Caco-2 (cell line): ENCODE results near the gene C1QTNF5. TPM values are rescaled to one million over a fixed set of nuclear protein-coding genes. Genes with fewer than 3 reads are reported as not detected.

Source experiments
- BruUV-seq: library from RNA; stranded (reverse); fragments of 400-500 nt; replicated peaks from 2 replicates; lab custom pipeline; 2021; lab: Mats Ljungman, UMichigan
- CTCF ChIA-PET: fragments of 300-600 bp; sonication (Branson Sonifier 250); formaldehyde crosslinking; loops from one replicate; lab custom pipeline; 2022; ENCODE audit warnings: antibody characterized with exemption; lab: Charles Lee
- POLR2A ChIA-PET: fragments of 300-600 bp; sonication (Branson Sonifier 250); formaldehyde crosslinking; loops from one replicate; lab custom pipeline; 2022; ENCODE audit warnings: antibody characterized with exemption; lab: Charles Lee
- DNase-seq, 2 experiments: peaks; one replicate each; pipeline versions ENCODE4 v3.0.0 to v3.0.0-alpha.2; 2020 to 2022
- H3K27me3 ChIP-seq: replicated peaks from 2 replicates; pipeline ENCODE4 v1.6.0; 2011; ENCODE audit warnings: low read length; ENCODE audit not compliant: control insufficient read depth, insufficient read depth
- H3K36me3 ChIP-seq: 2 replicates; pipeline ENCODE4 v1.5.1; 2011; ENCODE audit warnings: low read length; ENCODE audit not compliant: control insufficient read depth, insufficient read depth
- H3K4me1 ChIP-seq: fragments of 250-450 bp; sonication (Bioruptor Pico); 2 replicates; pipeline ENCODE4 v1.5.1; 2020; ENCODE audit warnings: mild to moderate bottlenecking
- H3K4me3 ChIP-seq: 2 replicates; pipeline ENCODE4 v1.5.1; 2011; ENCODE audit warnings: low read depth, mild to moderate bottlenecking, control low read depth, low read length
- H3K9me3 ChIP-seq: fragments of 250-450 bp; sonication (Bioruptor Pico); 2 replicates; pipeline ENCODE4 v1.5.1; 2020; ENCODE audit warnings: mild to moderate bottlenecking, moderate library complexity
- H3K27ac Mint-ChIP-seq: one replicate; pipeline ENCODE4 v1.8.0; 2022; ENCODE audit warnings: mixed read lengths; ENCODE audit not compliant: unreplicated experiment
- H3K27me3 Mint-ChIP-seq: one replicate; pipeline ENCODE4 v1.8.0; 2022; ENCODE audit warnings: mixed read lengths; ENCODE audit not compliant: insufficient read depth, unreplicated experiment
- H3K36me3 Mint-ChIP-seq: one replicate; pipeline ENCODE4 v1.8.0; 2022; ENCODE audit warnings: mild to moderate bottlenecking, mixed read lengths; ENCODE audit not compliant: insufficient read depth, unreplicated experiment
- H3K4me1 Mint-ChIP-seq: one replicate; pipeline ENCODE4 v1.8.0; 2022; ENCODE audit warnings: low read depth, mixed read lengths; ENCODE audit not compliant: unreplicated experiment
- H3K4me3 Mint-ChIP-seq: one replicate; pipeline ENCODE4 v1.8.0; 2022; ENCODE audit warnings: mild to moderate bottlenecking, moderate library complexity, mixed read lengths; ENCODE audit not compliant: unreplicated experiment
- H3K9me3 Mint-ChIP-seq: one replicate; pipeline ENCODE4 v1.8.0; 2022; ENCODE audit warnings: mixed read lengths; ENCODE audit not compliant: unreplicated experiment
- CTCF ChIP-seq, 2 experiments: fragments of 200-600 bp in 1 of 2; IDR thresholded peaks; 1 replicate in 1 of 2; 2 replicates in 1 of 2; pipeline versions ENCODE4 v1.5.1 to v1.8.0; 2011 to 2022; ENCODE audit warnings: antibody characterized with exemption in 1 of 2, control low read depth in 1 of 2, inconsistent platforms in 1 of 2, low read depth in 1 of 2, low read length in 1 of 2, mild to moderate bottlenecking in 1 of 2, moderate library complexity in 1 of 2; ENCODE audit not compliant: insufficient read depth in 1 of 2, severe bottlenecking in 1 of 2, unreplicated experiment in 1 of 2
- intact Hi-C: fragments of 100-400 bp; cut with micrococcal nuclease; formaldehyde crosslinking; loops from one replicate; pipeline ENCODE4 v1.10.0; 2022; ENCODE audit not compliant: unreplicated experiment
- total RNA-seq: library from RNA; stranded (reverse); gene quantifications from 2 replicates; pipeline ENCODE4 v1.2.3, GENCODE V29; 2022

The C1QTNF5 gene
- total RNA-seq, 1 experiment from 2014 or later, result 1.2 TPM

DNA sequence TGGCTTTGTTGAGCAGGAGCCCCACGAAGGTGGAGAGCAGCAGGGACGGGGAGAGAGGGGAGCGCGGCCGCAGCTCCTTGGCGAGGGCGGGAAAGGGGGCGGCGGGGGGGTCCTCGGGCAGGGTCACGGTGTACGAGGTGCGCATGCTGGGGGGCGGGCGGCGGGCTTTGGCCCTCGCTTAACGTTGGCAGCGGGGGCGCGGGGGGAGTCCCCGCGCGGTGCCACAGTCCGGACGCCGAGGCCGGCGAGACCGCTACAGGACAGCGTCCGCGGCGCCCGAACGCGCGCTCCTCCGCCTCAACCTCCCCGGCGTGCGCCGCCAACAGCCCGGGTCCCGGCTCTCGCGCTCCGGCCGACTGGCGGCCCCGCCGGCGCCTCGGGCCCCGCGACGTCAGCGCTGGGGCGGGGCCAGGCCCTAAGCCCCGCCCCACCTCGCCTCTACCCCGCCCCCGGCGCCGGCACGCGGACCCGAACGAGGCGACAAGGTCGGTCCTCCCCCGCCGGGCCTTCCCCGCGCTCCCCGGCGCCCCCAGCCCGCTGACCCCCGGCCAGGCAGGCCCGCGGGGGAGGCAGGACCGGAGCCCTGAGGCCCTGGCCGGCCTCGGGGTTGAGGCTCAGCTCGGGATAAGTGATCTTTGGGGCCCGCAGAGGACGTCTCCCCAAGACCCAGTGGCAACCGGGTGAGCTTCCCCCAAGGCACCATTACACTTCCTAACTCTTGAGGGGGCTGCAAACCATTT is 23.3 kb upstream of the C1QTNF5 start:
- intact Hi-C loops, result no loop called here
- BruUV-seq, result no TSS peak
- Mint-ChIP-seq H3K27me3 (no peaks in the 10 kb centered on the region), H3K4me3 (peak overlapping the region; percentile 77), H3K4me1 (peaks cover 68% of the 10 kb centered on the region), H3K36me3 (peaks cover 9% of the 10 kb centered on the region), H3K9me3 (no peaks in the 10 kb centered on the region), H3K27ac (peak overlapping the region; percentile 67)
- peaks cover 75% of the 10 kb centered on the region for H3K4me1 ChIP-seq
- ChIA-PET POLR2A (interaction anchor here (0.6 kb wide), 1 partner anchor 28 kb away, joined by 11 read pairs; no protein-coding TSS in a partner anchor), CTCF (interaction anchor here (0.6 to 3.4 kb wide), 5 partner anchors 10 to 187 kb away, joined by 3 to 37 read pairs (median 11); partner anchors contain the start of gene CBL)
- H3K36me3 ChIP-seq, result peaks cover 2% of the 10 kb centered on the region; the same call in 1 of the 2 replicates
- peak in 1 of 2 experiments; percentile 92 for DNase-seq
- peak overlapping the region; percentile 64 for H3K4me3 ChIP-seq
- no peak for TF ChIP-seq CTCF (IDR thresholded peaks at IDR 0.05; ENCODE audit: insufficient read depth in 1 of 2, low read depth in 1 of 2, low read length in 1 of 2, severe bottlenecking in 1 of 2, unreplicated experiment in 1 of 2)
- no peaks in the 10 kb centered on the region for H3K9me3 ChIP-seq
- no peaks in the 10 kb centered on the region for H3K27me3 ChIP-seq

DNA sequence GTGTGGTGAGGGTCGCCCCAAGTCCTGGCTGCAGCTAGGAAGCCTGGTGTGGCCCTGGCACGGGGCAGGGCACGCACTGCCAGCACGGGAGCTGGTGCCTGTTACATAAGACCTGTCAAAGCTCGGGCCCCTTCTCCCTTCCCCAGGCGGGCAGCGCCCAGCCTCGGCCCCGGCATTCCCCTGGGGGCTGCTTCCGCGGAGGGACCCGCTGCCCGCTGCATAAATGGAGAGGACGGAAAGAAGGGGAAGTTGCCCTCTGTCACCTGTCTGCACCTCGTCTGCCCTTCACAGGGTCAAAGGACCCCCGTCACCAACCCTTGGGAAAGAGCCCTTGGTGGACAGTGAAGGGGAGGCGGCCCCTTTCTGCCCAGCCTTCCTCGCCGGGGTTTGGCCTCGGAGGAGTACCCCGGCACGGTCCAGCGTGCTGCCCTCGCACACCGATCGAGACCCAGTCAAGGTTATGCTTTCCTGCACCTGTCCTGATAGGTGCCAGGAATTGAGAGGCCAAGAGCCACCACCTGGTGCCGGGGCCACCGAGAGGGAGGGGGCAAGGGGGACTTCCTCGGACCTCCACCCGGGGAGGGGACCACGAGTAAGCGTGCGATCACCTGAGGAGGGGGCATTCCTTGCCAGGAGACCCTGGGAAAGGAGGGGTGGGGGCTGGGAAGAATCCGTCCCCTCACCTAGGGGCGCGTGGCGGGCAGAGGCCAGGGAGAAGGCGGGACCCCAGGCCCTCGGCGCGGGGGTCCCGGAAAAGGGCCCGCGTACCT is 22.6 kb upstream of the C1QTNF5 start:
- Mint-ChIP-seq H3K27ac (peak overlapping the region; percentile 28), H3K4me1 (peaks cover 62% of the 10 kb centered on the region), H3K36me3 (peaks cover 17% of the 10 kb centered on the region), H3K27me3 (no peaks in the 10 kb centered on the region), H3K9me3 (no peaks in the 10 kb centered on the region), H3K4me3 (peak overlapping the region; percentile 77)
- Histone ChIP-seq H3K36me3 (peaks cover 5% of the 10 kb centered on the region; the same call in 1 of the 2 replicates), H3K9me3 (no peaks in the 10 kb centered on the region), H3K4me3 (peak overlapping the region; percentile 64), H3K4me1 (peaks cover 67% of the 10 kb centered on the region), H3K27me3 (no peaks in the 10 kb centered on the region)
- no peak for DNase-seq
- CTCF ChIA-PET, result interaction anchor here (0.6 to 3.4 kb wide), 5 partner anchors 11 to 75 kb away, joined by 3 to 91 read pairs (median 8); partner anchors contain the start of gene C1QTNF5
- BruUV-seq, result no TSS peak
- no peak for TF ChIP-seq CTCF (IDR thresholded peaks at IDR 0.05; ENCODE audit: insufficient read depth in 1 of 2, low read depth in 1 of 2, low read length in 1 of 2, severe bottlenecking in 1 of 2, unreplicated experiment in 1 of 2)
- POLR2A ChIA-PET, result interaction anchor here (0.6 kb wide), 1 partner anchor 28 kb away, joined by 11 read pairs; no protein-coding TSS in a partner anchor
- intact Hi-C loops, result no loop called here

DNA sequence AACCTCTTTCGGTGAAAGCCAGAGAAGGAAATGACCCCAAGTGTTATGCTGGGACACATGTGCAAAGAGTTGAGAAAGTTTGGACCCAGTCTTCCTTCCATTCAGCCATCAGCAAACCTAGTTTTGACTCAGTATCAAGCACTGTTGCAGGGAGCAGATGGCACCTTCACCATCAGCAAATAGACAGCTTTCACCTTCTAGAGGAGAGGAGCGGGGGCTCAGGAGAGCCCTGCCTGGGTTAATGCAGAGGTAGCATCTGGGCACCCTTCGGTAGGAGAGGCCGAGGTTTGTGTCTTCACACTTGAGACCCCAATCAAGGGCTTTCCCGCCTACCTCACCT is 22.0 kb upstream of the C1QTNF5 start:
- H3K27ac Mint-ChIP-seq, result peak overlapping the region; percentile 97

More for the DNA sequence above, 22.0 kb upstream of the C1QTNF5 start:
- H3K4me1 ChIP-seq, result peaks cover 62% of the 10 kb centered on the region
- BruUV-seq, result no TSS peak
- H3K4me3 ChIP-seq, result no peak overlapping the region
- peaks cover 18% of the 10 kb centered on the region for H3K36me3 Mint-ChIP-seq
- H3K27me3 Mint-ChIP-seq, result no peaks in the 10 kb centered on the region
- DNase-seq, result no peak
- peaks cover 6% of the 10 kb centered on the region; the same call in 1 of the 2 replicates for H3K36me3 ChIP-seq
- ChIA-PET CTCF (interaction anchor here (0.6 to 3.4 kb wide), 6 partner anchors 12 to 1529 kb away, joined by 3 to 91 read pairs (median 6); partner anchors contain the start of gene C1QTNF5), POLR2A (no interaction called here)
- H3K4me1 Mint-ChIP-seq, result peaks cover 56% of the 10 kb centered on the region
- no peaks in the 10 kb centered on the region for H3K27me3 ChIP-seq
- H3K9me3 Mint-ChIP-seq, result no peaks in the 10 kb centered on the region
- intact Hi-C loops, result no loop called here
- H3K4me3 Mint-ChIP-seq, result peak overlapping the region; percentile 77
- no peaks in the 10 kb centered on the region for H3K9me3 ChIP-seq
- TF ChIP-seq CTCF (IDR thresholded peaks at IDR 0.05; ENCODE audit: insufficient read depth in 1 of 2, low read depth in 1 of 2, low read length in 1 of 2, severe bottlenecking in 1 of 2, unreplicated experiment in 1 of 2), result no peak
